ENCODE results near the gene MC4R.

- TF ChIP-seq EZH2phosphoT487 (IDR thresholded peaks at IDR 0.05; ENCODE audit: insufficient read depth, low read depth) (no peak), EZH2 (IDR thresholded peaks at IDR 0.05; ENCODE audit: insufficient read depth, poor library complexity, severe bottlenecking) (no peak)
These were observed 41.5 kb upstream of the MC4R start for GRCh38 chr18:60413944-60414547.

Data from GM23248 (cell line).